ENCODE data around the gene COL6A1.

The COL6A1 gene

GRCh38 chr21:45997205-45997494, 15.6 kb downstream of the COL6A1 start:
- Histone ChIP-seq H3K9ac (no peak overlapping the region), H3K36me3 (ENCODE audit: control insufficient read depth, insufficient read depth, low read length) (no peaks in the 10 kb centered on the region), H3K4me1 (no peaks in the 10 kb centered on the region), H3K27me3 (ENCODE audit: control insufficient read depth, insufficient read depth, low read length) (no peaks in the 10 kb centered on the region), H3K79me2 (no peaks in the 10 kb centered on the region), H3K4me3 (ENCODE audit: low read depth, low read length) (no peak overlapping the region), H2AFZ (no peak overlapping the region), H3K9me3 (ENCODE audit: control insufficient read depth, low read length) (no peaks in the 10 kb centered on the region), H3K4me2 (ENCODE audit: low read length) (no peak overlapping the region), H3K27ac (no peak overlapping the region)
- TF ChIP-seq, protein P1, sequence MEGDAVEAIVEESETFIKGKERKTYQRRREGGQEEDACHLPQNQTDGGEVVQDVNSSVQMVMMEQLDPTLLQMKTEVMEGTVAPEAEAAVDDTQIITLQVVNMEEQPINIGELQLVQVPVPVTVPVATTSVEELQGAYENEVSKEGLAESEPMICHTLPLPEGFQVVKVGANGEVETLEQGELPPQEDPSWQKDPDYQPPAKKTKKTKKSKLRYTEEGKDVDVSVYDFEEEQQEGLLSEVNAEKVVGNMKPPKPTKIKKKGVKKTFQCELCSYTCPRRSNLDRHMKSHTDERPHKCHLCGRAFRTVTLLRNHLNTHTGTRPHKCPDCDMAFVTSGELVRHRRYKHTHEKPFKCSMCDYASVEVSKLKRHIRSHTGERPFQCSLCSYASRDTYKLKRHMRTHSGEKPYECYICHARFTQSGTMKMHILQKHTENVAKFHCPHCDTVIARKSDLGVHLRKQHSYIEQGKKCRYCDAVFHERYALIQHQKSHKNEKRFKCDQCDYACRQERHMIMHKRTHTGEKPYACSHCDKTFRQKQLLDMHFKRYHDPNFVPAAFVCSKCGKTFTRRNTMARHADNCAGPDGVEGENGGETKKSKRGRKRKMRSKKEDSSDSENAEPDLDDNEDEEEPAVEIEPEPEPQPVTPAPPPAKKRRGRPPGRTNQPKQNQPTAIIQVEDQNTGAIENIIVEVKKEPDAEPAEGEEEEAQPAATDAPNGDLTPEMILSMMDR (IDR thresholded peaks at IDR 0.05): no peak

DNA sequence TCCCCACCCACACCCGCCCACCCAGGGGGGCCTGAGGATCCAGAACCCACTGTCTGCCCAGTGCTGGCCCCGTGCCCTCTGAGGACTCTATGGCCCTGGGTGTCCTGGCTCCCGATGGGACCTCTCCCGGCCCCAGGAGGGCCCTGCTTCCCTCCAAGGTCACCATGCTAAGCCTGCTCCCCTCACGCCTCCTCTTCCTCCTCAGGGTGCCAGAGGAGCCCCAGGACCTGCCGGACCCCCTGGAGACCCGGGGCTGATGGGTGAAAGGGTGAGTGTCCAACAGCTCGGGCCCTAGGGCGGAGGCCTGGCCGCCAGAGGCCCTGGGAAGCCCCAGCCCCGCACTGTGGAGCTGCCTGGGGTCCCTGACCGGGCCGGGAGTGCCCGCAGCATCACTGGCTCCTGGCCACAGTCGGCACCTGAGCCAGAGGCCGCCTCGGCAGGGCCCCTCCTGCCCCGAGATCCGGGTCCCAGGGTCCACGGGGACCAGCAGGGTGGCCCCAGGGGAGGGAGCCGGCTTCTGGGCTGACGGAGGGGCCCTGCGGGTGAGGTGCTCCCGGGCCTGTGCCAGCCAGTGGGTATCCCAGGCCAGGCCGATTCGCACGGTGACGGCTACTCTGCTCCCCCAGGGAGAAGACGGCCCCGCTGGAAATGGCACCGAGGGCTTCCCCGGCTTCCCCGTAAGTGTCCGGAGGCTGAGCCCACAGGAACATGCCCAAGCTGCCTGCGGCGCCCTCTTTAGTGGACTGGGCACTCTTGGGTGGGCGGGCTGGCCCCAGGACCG, 16.1 kb downstream of the COL6A1 start:
- H3K36me3 ChIP-seq (ENCODE audit: control insufficient read depth, insufficient read depth, low read length): no peaks in the 10 kb centered on the region
- H3K9ac ChIP-seq: no peak overlapping the region
- no peak overlapping the region for H2AFZ ChIP-seq
- no peak overlapping the region for H3K4me2 ChIP-seq (ENCODE audit: low read length)
- TF ChIP-seq, protein P1 (IDR thresholded peaks at IDR 0.05): no peak
- no peak overlapping the region for H3K27ac ChIP-seq
- H3K27me3 ChIP-seq (ENCODE audit: control insufficient read depth, insufficient read depth, low read length): no peaks in the 10 kb centered on the region
- no peaks in the 10 kb centered on the region for H3K4me1 ChIP-seq
- no peak overlapping the region for H3K4me3 ChIP-seq (ENCODE audit: low read depth, low read length)
- H3K79me2 ChIP-seq: no peaks in the 10 kb centered on the region
- H3K9me3 ChIP-seq (ENCODE audit: control insufficient read depth, low read length): no peaks in the 10 kb centered on the region

GRCh38 chr21:45998276-45998701, 16.7 kb downstream of the COL6A1 start:
- Histone ChIP-seq H2AFZ (no peak overlapping the region), H3K4me2 (ENCODE audit: low read length) (no peak overlapping the region), H3K27ac (no peak overlapping the region), H3K36me3 (ENCODE audit: control insufficient read depth, insufficient read depth, low read length) (no peaks in the 10 kb centered on the region), H3K9me3 (ENCODE audit: control insufficient read depth, low read length) (no peaks in the 10 kb centered on the region), H3K27me3 (ENCODE audit: control insufficient read depth, insufficient read depth, low read length) (no peaks in the 10 kb centered on the region), H3K9ac (no peak overlapping the region), H3K4me1 (no peaks in the 10 kb centered on the region), H3K79me2 (no peaks in the 10 kb centered on the region), H3K4me3 (ENCODE audit: low read depth, low read length) (no peak overlapping the region)
- TF ChIP-seq, protein P1 (IDR thresholded peaks at IDR 0.05): no peak

DNA sequence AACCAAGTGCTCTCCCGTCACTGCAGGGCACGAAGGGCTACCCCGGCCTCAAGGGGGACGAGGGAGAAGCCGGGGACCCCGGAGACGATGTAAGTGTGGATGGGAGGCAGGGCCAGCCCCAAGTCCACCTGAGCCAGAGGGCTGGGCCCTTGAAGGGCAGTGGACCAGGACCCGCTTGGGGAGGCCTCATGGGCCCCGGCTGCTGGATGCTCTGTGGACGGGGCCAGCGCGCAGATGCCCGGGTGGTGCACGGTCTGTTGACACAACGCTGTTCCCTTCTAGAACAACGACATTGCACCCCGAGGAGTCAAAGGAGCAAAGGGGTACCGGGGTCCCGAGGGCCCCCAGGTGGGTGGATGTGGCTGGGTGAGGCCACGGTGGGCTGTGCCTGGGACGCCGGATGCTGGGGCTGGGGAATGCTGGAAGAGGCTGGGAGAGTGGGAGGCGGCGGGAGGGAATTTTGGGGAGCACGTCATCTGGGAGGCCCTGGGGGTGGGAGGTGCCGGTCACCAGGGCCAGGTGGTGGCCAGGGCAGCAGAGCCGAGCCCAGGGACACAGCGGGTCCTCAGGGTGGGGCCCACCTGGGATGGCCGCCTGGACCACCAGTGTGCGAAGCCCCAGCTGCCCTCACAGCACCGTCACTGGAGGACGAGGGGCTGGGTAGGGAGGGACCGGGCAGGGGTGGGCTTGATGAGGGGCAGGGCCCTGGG, 17.5 kb downstream of the COL6A1 start:
- Histone ChIP-seq H2AFZ (no peak overlapping the region), H3K4me2 (ENCODE audit: low read length) (no peak overlapping the region), H3K4me3 (ENCODE audit: low read depth, low read length) (no peak overlapping the region), H3K4me1 (no peaks in the 10 kb centered on the region), H3K27ac (no peak overlapping the region), H3K79me2 (no peaks in the 10 kb centered on the region), H3K27me3 (ENCODE audit: control insufficient read depth, insufficient read depth, low read length) (no peaks in the 10 kb centered on the region), H3K9ac (no peak overlapping the region), H3K9me3 (ENCODE audit: control insufficient read depth, low read length) (no peaks in the 10 kb centered on the region), H3K36me3 (ENCODE audit: control insufficient read depth, insufficient read depth, low read length) (no peaks in the 10 kb centered on the region)
- TF ChIP-seq, protein P1 (IDR thresholded peaks at IDR 0.05): no peak
